ENCODE data around the gene GRB7.

GRCh38 chr17:39744075-39744835 is 6.5 kb downstream of the GRB7 start:
- TF ChIP-seq, protein P1, sequence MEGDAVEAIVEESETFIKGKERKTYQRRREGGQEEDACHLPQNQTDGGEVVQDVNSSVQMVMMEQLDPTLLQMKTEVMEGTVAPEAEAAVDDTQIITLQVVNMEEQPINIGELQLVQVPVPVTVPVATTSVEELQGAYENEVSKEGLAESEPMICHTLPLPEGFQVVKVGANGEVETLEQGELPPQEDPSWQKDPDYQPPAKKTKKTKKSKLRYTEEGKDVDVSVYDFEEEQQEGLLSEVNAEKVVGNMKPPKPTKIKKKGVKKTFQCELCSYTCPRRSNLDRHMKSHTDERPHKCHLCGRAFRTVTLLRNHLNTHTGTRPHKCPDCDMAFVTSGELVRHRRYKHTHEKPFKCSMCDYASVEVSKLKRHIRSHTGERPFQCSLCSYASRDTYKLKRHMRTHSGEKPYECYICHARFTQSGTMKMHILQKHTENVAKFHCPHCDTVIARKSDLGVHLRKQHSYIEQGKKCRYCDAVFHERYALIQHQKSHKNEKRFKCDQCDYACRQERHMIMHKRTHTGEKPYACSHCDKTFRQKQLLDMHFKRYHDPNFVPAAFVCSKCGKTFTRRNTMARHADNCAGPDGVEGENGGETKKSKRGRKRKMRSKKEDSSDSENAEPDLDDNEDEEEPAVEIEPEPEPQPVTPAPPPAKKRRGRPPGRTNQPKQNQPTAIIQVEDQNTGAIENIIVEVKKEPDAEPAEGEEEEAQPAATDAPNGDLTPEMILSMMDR (IDR thresholded peaks at IDR 0.05 in 8 of 11, conservative IDR thresholded peaks at IDR 0.05 in 3 of 11) = no peak
- TF ChIP-seq POLR2A (IDR thresholded peaks at IDR 0.05) = no peak

Measured in spleen (tissue), 7 donors.